K562 (cell line): ENCODE data around the gene ZNF821. TPM values are rescaled to one million over a fixed set of nuclear protein-coding genes. Genes with fewer than 3 reads are reported as not detected.

Experiments
- BRCA1 ChIP-seq, 2 experiments: fragments of 450-650 bp in 1 of 2; sonication (generic) in 1 of 2; formaldehyde crosslinking in 1 of 2; IDR thresholded peaks; 2 replicates each; pipeline versions ENCODE4 v1.5.0 to v1.6.1; 2017 to 2020; ENCODE audit warnings: mild to moderate bottlenecking in 1 of 2, missing genetic modification reagents in 1 of 2
- BRD9 ChIP-seq: fragments of 450-650 bp; IDR thresholded peaks from 2 replicates; pipeline ENCODE4 v1.6.1; 2018; ENCODE audit warnings: low read depth; ENCODE audit not compliant: partially characterized antibody
- CXXC5 ChIP-seq: fragments of 250-450 bp; sonication (Bioruptor Pico); IDR thresholded peaks from 2 replicates; pipeline ENCODE4 v1.8.0; 2022; ENCODE audit warnings: inconsistent platforms, mild to moderate bottlenecking, moderate library complexity
- DMBX1 ChIP-seq: fragments of 250-450 bp; sonication (Bioruptor Pico); IDR thresholded peaks from 2 replicates; pipeline ENCODE4 v1.8.0; 2022; ENCODE audit warnings: inconsistent platforms, mild to moderate bottlenecking, moderate library complexity, borderline replicate concordance
- ESRRB ChIP-seq: fragments of 250-450 bp; sonication (Bioruptor Pico); IDR thresholded peaks from 2 replicates; pipeline ENCODE4 v1.5.0; 2020; ENCODE audit warnings: mild to moderate bottlenecking, moderate library complexity, borderline replicate concordance
- GATAD2A ChIP-seq: fragments of 450-650 bp; IDR thresholded peaks from 2 replicates; pipeline ENCODE4 v1.6.1; 2017
- GATAD2B ChIP-seq: fragments of 450-650 bp; IDR thresholded peaks from 2 replicates; pipeline ENCODE4 v1.6.1; 2017; ENCODE audit warnings: mild to moderate bottlenecking, borderline replicate concordance
- POLR2B ChIP-seq: fragments of 450-650 bp; IDR thresholded peaks from 2 replicates; pipeline ENCODE4 v1.6.1; 2018; ENCODE audit warnings: low read depth; ENCODE audit not compliant: partially characterized antibody
- SP1 ChIP-seq: sonication (generic); formaldehyde crosslinking; IDR thresholded peaks from 2 replicates; pipeline ENCODE4 v1.8.1; 2022; ENCODE audit warnings: mild to moderate bottlenecking, missing genetic modification reagents
- ZEB2 ChIP-seq: fragments of 450-650 bp; IDR thresholded peaks from 2 replicates; pipeline ENCODE4 v1.6.1; 2016
- ZNF395 ChIP-seq: fragments of 200-800 bp; sonication (Bioruptor generic); IDR thresholded peaks from 2 replicates; pipeline ENCODE4 v1.6.1; 2017; ENCODE audit warnings: missing genetic modification characterization, missing compliant biosample characterization
- ZNF780A ChIP-seq: fragments of 250-450 bp; sonication (Bioruptor Pico); IDR thresholded peaks from 2 replicates; pipeline ENCODE4 v1.5.0; 2021; ENCODE audit warnings: mild to moderate bottlenecking
- polyA plus RNA-seq, 8 experiments: library from polyadenylated mRNA; depleted of rRNA in 4 of 8; stranded (reverse) in 5 of 8; unstranded in 3 of 8; fragments of >200 nt; fragmentation: Nextera tagmentation in 2 of 8; fragmentation: Illumina TruSeq in 1 of 8; extraction: Ambion mirVana in 2 of 8; extraction: Trizol in 1 of 8; gene quantifications; 2 replicates each; pipeline versions ENCODE4 v1.2.1 to v1.2.3, GENCODE V29; 2011 to 2014; ENCODE audit warnings: inconsistent platforms in 1 of 8, missing spikeins in 1 of 8
- total RNA-seq, 7 experiments: library from RNA; depleted of rRNA in 6 of 7; stranded (reverse); fragments of >200 nt in 6 of 7; fragmentation: Illumina TruSeq in 2 of 7; extraction: Trizol in 2 of 7; gene quantifications; 2 replicates each; pipeline versions ENCODE4 v1.2.1 to v1.2.3, GENCODE V29; 2011 to 2021; ENCODE audit warnings: low replicate concordance in 1 of 7
- TF ChIP-seq, protein P1 (sequence below): sonication (generic); formaldehyde crosslinking; IDR thresholded peaks from 2 replicates; pipeline ENCODE4 v1.8.0; 2022; ENCODE audit warnings: mild to moderate bottlenecking, missing genetic modification reagents
- TF ChIP-seq, protein P2 (sequence below): conservative IDR thresholded peaks from 2 replicates; pipeline ENCODE4 v1.6.1; 2011; ENCODE audit warnings: low read depth, mild to moderate bottlenecking, low read length; ENCODE audit not compliant: control insufficient read depth
- TF ChIP-seq, protein P3 (sequence below): fragments of 450-650 bp; IDR thresholded peaks from 2 replicates; pipeline ENCODE4 v1.6.1; 2016
- TF ChIP-seq, protein P4 (sequence below): fragments of 450-650 bp; IDR thresholded peaks from 2 replicates; pipeline ENCODE4 v1.6.1; 2016; ENCODE audit warnings: antibody characterized with exemption
- TF ChIP-seq, protein P5 (sequence below): fragments of 200-800 bp; sonication (Bioruptor generic); IDR thresholded peaks from 2 replicates; pipeline ENCODE4 v1.6.1; 2017; ENCODE audit warnings: missing genetic modification characterization, missing compliant biosample characterization

The ZNF821 gene
- total and polyA plus RNA-seq, 9 of the 15 experiments (the other 6 are each of a cell fraction or from before 2014, with no cell fraction given), result 0.38 to 5.6 (median 3.6) TPM

DNA sequence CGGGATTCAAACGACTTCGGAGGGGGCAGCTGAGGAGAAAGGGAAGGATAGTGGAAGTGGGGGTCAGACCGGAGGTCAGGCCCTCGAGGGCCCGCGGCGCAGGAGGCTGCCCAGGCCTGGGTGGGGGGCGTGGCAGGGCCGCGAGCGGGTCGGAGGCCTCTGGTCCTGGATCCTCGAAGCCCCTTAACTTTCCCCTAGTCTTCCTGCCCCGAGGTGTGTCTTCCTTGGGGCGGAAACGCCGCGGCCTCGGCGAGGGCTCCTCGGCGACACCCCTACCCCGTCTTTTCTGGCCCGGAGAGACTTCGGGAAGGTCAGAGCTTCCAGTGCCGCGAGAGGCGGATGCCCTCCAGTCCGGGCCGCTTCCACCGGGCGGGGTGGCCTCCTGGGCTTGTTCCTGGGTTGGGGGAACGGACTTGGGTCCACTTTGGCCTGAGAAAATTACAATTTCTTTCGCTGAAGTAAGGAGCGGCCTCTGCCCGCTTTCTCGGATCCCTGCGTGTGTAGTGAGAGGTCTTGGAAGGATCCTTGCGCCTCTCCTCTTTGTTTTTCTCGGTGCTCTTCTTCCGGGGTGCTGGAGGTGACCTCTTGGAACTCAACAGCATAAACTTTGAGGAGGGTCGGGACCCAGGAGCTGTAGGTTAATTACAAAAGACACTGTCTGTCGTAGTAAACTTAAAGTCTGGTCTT lies 11.8 kb upstream of the ZNF821 start (continued):
- TF ChIP-seq ZNF395 (CRISPR knock-in tag) (no peak), DMBX1 (CRISPR knock-in tag) (no peak), SP1 (CRISPR knock-in tag) (no peak; the same call in 1 of the 2 replicates), GATAD2A (no peak), GATAD2B (no peak), BRD9 (no peak), BRCA1 (IDR thresholded peaks at IDR 0.05) (no peak), BRCA1 (CRISPR knock-in tag; IDR thresholded peaks at IDR 0.05) (no peak), CXXC5 (CRISPR knock-in tag) (no peak), POLR2B (no peak), ESRRB (CRISPR knock-in tag) (no peak), ZNF780A (no peak), ZEB2 (no peak)
- TF ChIP-seq, protein P1, sequence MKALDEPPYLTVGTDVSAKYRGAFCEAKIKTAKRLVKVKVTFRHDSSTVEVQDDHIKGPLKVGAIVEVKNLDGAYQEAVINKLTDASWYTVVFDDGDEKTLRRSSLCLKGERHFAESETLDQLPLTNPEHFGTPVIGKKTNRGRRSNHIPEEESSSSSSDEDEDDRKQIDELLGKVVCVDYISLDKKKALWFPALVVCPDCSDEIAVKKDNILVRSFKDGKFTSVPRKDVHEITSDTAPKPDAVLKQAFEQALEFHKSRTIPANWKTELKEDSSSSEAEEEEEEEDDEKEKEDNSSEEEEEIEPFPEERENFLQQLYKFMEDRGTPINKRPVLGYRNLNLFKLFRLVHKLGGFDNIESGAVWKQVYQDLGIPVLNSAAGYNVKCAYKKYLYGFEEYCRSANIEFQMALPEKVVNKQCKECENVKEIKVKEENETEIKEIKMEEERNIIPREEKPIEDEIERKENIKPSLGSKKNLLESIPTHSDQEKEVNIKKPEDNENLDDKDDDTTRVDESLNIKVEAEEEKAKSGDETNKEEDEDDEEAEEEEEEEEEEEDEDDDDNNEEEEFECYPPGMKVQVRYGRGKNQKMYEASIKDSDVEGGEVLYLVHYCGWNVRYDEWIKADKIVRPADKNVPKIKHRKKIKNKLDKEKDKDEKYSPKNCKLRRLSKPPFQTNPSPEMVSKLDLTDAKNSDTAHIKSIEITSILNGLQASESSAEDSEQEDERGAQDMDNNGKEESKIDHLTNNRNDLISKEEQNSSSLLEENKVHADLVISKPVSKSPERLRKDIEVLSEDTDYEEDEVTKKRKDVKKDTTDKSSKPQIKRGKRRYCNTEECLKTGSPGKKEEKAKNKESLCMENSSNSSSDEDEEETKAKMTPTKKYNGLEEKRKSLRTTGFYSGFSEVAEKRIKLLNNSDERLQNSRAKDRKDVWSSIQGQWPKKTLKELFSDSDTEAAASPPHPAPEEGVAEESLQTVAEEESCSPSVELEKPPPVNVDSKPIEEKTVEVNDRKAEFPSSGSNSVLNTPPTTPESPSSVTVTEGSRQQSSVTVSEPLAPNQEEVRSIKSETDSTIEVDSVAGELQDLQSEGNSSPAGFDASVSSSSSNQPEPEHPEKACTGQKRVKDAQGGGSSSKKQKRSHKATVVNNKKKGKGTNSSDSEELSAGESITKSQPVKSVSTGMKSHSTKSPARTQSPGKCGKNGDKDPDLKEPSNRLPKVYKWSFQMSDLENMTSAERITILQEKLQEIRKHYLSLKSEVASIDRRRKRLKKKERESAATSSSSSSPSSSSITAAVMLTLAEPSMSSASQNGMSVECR (CRISPR knock-in tag), result no peak
- TF ChIP-seq, protein P2, sequence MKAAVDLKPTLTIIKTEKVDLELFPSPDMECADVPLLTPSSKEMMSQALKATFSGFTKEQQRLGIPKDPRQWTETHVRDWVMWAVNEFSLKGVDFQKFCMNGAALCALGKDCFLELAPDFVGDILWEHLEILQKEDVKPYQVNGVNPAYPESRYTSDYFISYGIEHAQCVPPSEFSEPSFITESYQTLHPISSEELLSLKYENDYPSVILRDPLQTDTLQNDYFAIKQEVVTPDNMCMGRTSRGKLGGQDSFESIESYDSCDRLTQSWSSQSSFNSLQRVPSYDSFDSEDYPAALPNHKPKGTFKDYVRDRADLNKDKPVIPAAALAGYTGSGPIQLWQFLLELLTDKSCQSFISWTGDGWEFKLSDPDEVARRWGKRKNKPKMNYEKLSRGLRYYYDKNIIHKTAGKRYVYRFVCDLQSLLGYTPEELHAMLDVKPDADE, result no peak
- TF ChIP-seq, protein P3, sequence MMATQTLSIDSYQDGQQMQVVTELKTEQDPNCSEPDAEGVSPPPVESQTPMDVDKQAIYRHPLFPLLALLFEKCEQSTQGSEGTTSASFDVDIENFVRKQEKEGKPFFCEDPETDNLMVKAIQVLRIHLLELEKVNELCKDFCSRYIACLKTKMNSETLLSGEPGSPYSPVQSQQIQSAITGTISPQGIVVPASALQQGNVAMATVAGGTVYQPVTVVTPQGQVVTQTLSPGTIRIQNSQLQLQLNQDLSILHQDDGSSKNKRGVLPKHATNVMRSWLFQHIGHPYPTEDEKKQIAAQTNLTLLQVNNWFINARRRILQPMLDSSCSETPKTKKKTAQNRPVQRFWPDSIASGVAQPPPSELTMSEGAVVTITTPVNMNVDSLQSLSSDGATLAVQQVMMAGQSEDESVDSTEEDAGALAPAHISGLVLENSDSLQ, result no peak
- TF ChIP-seq, protein P4, sequence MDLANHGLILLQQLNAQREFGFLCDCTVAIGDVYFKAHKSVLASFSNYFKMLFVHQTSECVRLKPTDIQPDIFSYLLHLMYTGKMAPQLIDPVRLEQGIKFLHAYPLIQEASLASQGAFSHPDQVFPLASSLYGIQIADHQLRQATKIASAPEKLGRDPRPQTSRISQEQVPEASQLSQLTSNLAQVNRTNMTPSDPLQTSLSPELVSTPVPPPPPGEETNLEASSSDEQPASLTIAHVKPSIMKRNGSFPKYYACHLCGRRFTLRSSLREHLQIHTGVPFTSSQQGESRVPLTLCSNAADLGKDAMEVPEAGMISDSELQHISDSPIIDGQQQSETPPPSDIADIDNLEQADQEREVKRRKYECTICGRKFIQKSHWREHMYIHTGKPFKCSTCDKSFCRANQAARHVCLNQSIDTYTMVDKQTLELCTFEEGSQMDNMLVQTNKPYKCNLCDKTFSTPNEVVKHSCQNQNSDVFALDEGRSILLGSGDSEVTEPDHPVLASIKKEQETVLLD, result no peak
- TF ChIP-seq, protein P5, sequence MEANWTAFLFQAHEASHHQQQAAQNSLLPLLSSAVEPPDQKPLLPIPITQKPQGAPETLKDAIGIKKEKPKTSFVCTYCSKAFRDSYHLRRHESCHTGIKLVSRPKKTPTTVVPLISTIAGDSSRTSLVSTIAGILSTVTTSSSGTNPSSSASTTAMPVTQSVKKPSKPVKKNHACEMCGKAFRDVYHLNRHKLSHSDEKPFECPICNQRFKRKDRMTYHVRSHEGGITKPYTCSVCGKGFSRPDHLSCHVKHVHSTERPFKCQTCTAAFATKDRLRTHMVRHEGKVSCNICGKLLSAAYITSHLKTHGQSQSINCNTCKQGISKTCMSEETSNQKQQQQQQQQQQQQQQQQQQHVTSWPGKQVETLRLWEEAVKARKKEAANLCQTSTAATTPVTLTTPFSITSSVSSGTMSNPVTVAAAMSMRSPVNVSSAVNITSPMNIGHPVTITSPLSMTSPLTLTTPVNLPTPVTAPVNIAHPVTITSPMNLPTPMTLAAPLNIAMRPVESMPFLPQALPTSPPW (CRISPR knock-in tag), result no peak
